ENCODE results near the gene CPTP.

GRCh38 chr1:1328254-1328653 is 3.7 kb downstream of the CPTP start:
- TF ChIP-seq ZZZ3 (CRISPR knock-in tag; IDR thresholded peaks at IDR 0.05; ENCODE audit: borderline replicate concordance) (no peak), ZNF24 (IDR thresholded peaks at IDR 0.05) (no peak), NFE2L1 (CRISPR knock-in tag; IDR thresholded peaks at IDR 0.05; ENCODE audit: borderline replicate concordance) (no peak), ZNF503 (CRISPR knock-in tag; IDR thresholded peaks at IDR 0.05) (no peak), CTCF (CRISPR knock-in tag; IDR thresholded peaks at IDR 0.05) (no peak), TERF1 (CRISPR knock-in tag; IDR thresholded peaks at IDR 0.05) (no peak), HNRNPH1 (optimal IDR thresholded peaks at IDR 0.05; ENCODE audit: low read depth, low read length) (no peak), ZNF710 (CRISPR knock-in tag; IDR thresholded peaks at IDR 0.05; ENCODE audit: borderline replicate concordance) (no peak), IRF1 (CRISPR knock-in tag; IDR thresholded peaks at IDR 0.05; ENCODE audit: low read depth) (no peak), PHB2 (IDR thresholded peaks at IDR 0.05; ENCODE audit: partially characterized antibody) (no peak), ZBTB8A (CRISPR knock-in tag; IDR thresholded peaks at IDR 0.05; ENCODE audit: borderline replicate concordance, low read depth) (no peak)
